Progenitor cell of endocrine pancreas (in vitro differentiated cells): ENCODE measurements around the gene PCSK5. TPM values are rescaled to one million over a fixed set of nuclear protein-coding genes. Genes with fewer than 3 reads are reported as not detected.

Experiments
- DNase-seq: peaks from one replicate; pipeline ENCODE4 v3.0.0; 2021; ENCODE audit warnings: low spot score; ENCODE audit not compliant: unreplicated experiment
- H3K27ac Mint-ChIP-seq: 2 replicates; pipeline ENCODE4 v1.8.0; 2021; ENCODE audit warnings: mild to moderate bottlenecking, moderate library complexity, mixed read lengths
- H3K27me3 Mint-ChIP-seq: 2 replicates; pipeline ENCODE4 v1.8.0; 2021; ENCODE audit warnings: mixed read lengths
- H3K36me3 Mint-ChIP-seq: 2 replicates; pipeline ENCODE4 v1.8.0; 2022; ENCODE audit warnings: mixed read lengths; ENCODE audit not compliant: insufficient read depth
- H3K4me1 Mint-ChIP-seq: 2 replicates; pipeline ENCODE4 v1.8.0; 2021; ENCODE audit warnings: low read depth, mixed read lengths
- H3K4me3 Mint-ChIP-seq: 2 replicates; pipeline ENCODE4 v1.8.0; 2021; ENCODE audit warnings: low read depth, mild to moderate bottlenecking, moderate library complexity, mixed read lengths
- H3K9me3 Mint-ChIP-seq: 2 replicates; pipeline ENCODE4 v1.8.0; 2021; ENCODE audit warnings: low read depth, mixed read lengths
- CTCF ChIP-seq: fragments of 200-600 bp; sonication (generic); IDR thresholded peaks from one replicate; pipeline ENCODE4 v1.5.0; 2021; ENCODE audit warnings: antibody characterized with exemption, mild to moderate bottlenecking; ENCODE audit not compliant: unreplicated experiment
- total RNA-seq: library from RNA; stranded (reverse); gene quantifications from 2 replicates; pipeline ENCODE4 v1.2.1, GENCODE V29; 2021

PCSK5 gene
- total RNA-seq, 1 donor from 2014 or later = 7.3 TPM

- no peak for DNase-seq
- Mint-ChIP-seq H3K4me3 (no peak overlapping the region), H3K36me3 (no peaks in the 10 kb centered on the region), H3K27ac (no peak overlapping the region), H3K9me3 (peaks cover 5% of the 10 kb centered on the region), H3K27me3 (no peaks in the 10 kb centered on the region), H3K4me1 (peaks cover 4% of the 10 kb centered on the region)
- TF ChIP-seq CTCF = no peak
These were observed 56.8 kb downstream of the PCSK5 start for GRCh38 chr9:75947233-75947632.

- H3K4me1 Mint-ChIP-seq = peaks cover 22% of the 10 kb centered on the region
- no peaks in the 10 kb centered on the region for H3K36me3 Mint-ChIP-seq
- peaks cover 5% of the 10 kb centered on the region for H3K9me3 Mint-ChIP-seq
- TF ChIP-seq CTCF = no peak
- DNase-seq = no peak
- no peak overlapping the region for H3K4me3 Mint-ChIP-seq
- no peak overlapping the region for H3K27ac Mint-ChIP-seq
- H3K27me3 Mint-ChIP-seq = no peaks in the 10 kb centered on the region
These were observed 60.5 kb downstream of the PCSK5 start for GRCh38 chr9:75950998-75951397.

GRCh38 chr9:75953218-75953617 lies 62.7 kb downstream of the PCSK5 start:
- peaks cover 5% of the 10 kb centered on the region for H3K9me3 Mint-ChIP-seq
- peaks cover 2% of the 10 kb centered on the region for H3K36me3 Mint-ChIP-seq
- peaks cover 22% of the 10 kb centered on the region for H3K4me1 Mint-ChIP-seq
- H3K27me3 Mint-ChIP-seq = no peaks in the 10 kb centered on the region
- TF ChIP-seq CTCF = no peak
- H3K27ac Mint-ChIP-seq = peak overlapping the region; percentile 41
- no peak overlapping the region for H3K4me3 Mint-ChIP-seq
- no peak for DNase-seq

GRCh38 chr9:75956161-75956560 lies 65.7 kb downstream of the PCSK5 start:
- peaks cover 18% of the 10 kb centered on the region for H3K4me1 Mint-ChIP-seq
- TF ChIP-seq CTCF = no peak
- no peak for DNase-seq
- H3K36me3 Mint-ChIP-seq = peaks cover 2% of the 10 kb centered on the region
- H3K27me3 Mint-ChIP-seq = no peaks in the 10 kb centered on the region
- no peak overlapping the region for H3K27ac Mint-ChIP-seq
- no peaks in the 10 kb centered on the region for H3K9me3 Mint-ChIP-seq
- no peak overlapping the region for H3K4me3 Mint-ChIP-seq

- no peak for TF ChIP-seq CTCF
- H3K4me3 Mint-ChIP-seq = no peak overlapping the region
- peaks cover 2% of the 10 kb centered on the region for H3K36me3 Mint-ChIP-seq
- H3K9me3 Mint-ChIP-seq = no peaks in the 10 kb centered on the region
- H3K27ac Mint-ChIP-seq = no peak overlapping the region
- no peak for DNase-seq
- H3K27me3 Mint-ChIP-seq = no peaks in the 10 kb centered on the region
- peaks cover 18% of the 10 kb centered on the region for H3K4me1 Mint-ChIP-seq
These were observed 66.6 kb downstream of the PCSK5 start for GRCh38 chr9:75957116-75957515.
